Stimulated activated CD8-positive, alpha-beta memory T cell treated with anti-CD3 and anti-CD28 coated beads, Interleukin-4, amount 100 ng/mL, for 1 hour (primary cell): Measurements from ENCODE around the gene CACNG8.

ENCODE experiments used
- DNase-seq, 2 donors: peaks; one replicate each; pipeline ENCODE4 v3.0.0-alpha.2; 2020; ENCODE audit warnings: low read depth in 2 of 2, low spot score in 1 of 2

The CACNG8 gene

GRCh38 chr19:53992211-53992610, 29.5 kb downstream of the CACNG8 start:
- no peak for DNase-seq

DNA sequence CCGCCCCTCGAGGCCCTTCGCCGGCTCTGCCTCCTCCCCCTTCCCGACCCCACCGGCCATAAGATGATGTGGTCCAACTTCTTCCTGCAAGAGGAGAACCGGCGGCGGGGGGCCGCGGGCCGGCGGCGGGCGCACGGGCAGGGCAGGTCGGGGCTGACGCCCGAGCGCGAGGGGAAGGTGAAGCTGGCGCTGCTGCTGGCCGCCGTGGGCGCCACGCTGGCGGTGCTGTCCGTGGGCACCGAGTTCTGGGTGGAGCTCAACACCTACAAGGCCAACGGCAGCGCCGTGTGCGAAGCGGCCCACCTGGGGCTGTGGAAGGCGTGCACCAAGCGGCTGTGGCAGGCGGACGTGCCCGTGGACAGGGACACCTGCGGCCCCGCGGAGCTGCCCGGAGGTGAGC, 30.1 kb downstream of the CACNG8 start:
- DNase-seq, result no peak

DNA sequence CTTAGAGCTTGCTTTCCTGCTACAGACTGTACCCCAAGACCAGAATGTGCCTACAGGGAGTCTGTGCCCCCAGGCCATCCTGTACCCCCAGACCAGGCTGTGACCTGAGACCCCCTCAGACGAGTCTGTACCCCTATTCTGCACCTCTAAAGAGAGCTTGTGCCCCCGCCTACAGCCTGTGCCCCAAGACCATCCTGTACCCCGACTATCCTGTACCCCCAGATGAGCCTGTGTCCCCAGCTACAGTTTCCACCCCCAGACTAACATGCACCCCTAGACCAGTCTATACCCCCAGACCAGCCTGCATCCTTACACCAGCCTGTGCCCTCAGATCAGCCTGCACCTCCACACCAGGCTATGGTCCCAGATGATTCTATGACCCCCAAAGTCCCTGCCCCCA, 30.7 kb downstream of the CACNG8 start:
- no peak for DNase-seq

GRCh38 chr19:53994811-53995210, 32.1 kb downstream of the CACNG8 start:
- no peak for DNase-seq

GRCh38 chr19:53998223-53998622, 35.5 kb downstream of the CACNG8 start:
- no peak for DNase-seq

DNA sequence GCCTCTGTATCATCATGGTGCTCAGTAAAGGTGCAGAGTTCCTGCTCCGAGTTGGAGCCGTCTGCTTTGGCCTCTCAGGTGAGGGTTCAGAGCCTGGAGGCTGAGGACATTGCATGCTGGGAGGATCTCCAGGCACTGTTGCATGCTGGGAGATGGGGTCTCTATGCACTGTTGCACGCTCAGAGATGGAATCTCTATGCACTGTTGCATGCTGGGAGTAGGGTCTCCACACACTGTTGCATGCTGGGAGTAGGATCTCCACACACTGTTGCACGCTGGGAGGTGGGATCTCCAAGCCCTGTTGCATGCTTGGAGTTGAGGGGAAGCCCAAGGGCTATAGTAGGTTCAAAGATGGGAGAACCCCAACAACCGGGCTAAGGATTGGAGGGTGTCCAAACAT, 37.0 kb downstream of the CACNG8 start:
- no peak for DNase-seq

- no peak for DNase-seq
Measured at GRCh38 chr19:54001496-54001895, 38.8 kb downstream of the CACNG8 start.

- no peak for DNase-seq
Measured at GRCh38 chr19:54002495-54003315, 40.0 kb downstream of the CACNG8 start.

DNA sequence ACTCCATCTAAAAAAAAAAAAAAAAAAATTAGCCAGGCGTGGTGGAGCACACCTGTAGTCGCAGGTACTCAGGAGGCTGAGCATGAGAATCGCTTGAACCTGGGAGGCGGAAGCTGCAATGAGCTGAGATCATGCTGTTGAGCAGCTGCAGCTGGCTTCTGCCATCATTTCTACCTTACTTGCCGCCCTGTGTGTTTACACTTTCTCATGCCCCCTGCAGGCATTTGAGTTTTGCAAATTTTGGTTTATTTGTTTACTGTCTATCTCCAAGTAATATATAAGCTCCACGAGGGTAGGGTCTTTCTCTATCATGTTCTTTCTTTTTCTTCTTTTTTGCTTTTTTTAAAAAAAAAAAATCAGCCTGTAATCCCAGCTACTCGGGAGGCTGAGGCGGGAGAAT, 46.7 kb downstream of the CACNG8 start:
- DNase-seq, result no peak

GRCh38 chr19:54010474-54010873, 47.7 kb downstream of the CACNG8 start:
- no peak for DNase-seq

DNA sequence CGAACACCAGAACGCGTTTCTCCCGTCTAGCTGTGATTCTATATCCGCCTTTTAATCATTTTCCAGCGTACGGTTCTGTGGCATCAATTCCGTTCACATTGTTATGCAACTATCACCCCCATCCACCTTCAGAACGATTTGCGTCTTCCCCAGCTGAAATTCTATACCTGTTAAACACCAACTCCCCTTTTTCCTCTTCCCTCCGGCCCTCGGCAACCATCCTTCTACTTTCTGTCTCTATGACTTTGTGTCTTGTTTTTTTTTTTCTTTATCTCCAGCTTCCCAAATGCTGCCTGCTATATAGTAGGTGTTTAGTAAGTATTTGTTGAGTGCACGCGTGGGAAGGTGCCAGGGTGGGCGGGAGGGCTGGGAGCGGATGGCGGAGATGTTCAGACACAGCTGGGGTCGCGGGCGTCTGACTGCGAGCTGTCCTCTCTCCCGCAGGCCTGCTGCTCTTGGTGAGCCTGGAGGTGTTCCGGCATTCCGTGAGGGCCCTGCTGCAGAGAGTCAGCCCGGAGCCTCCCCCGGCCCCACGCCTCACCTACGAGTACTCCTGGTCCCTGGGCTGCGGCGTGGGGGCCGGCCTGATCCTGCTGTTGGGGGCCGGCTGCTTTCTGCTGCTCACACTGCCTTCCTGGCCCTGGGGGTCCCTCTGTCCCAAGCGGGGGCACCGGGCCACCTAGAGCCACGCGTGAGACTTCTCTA, 48.9 kb downstream of the CACNG8 start:
- no peak for DNase-seq

GRCh38 chr19:54013866-54014265, 51.1 kb downstream of the CACNG8 start:
- no peak for DNase-seq

- DNase-seq, result no peak
Measured at GRCh38 chr19:54014920-54015560, 52.3 kb downstream of the CACNG8 start.

DNA sequence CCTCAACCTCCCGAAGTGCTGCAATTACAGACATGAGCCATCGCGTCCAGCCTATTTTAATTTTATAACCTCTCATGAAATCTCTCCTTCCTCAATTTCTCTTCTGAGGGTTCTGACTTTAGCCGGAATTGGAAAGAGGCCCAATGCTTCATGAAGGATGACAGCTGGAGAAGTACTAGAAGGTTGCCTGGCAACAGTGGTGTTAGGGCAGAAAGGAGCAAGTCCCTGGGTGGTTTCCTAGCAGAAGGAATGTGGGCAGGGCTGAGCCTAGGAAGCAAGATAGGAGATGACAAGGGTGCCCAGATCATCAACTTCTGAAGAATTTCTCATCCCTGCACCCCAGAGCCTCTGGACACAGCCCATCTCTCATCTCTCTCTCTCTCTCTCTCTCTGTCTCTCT, 54.5 kb downstream of the CACNG8 start:
- no peak for DNase-seq

- no peak for DNase-seq
Measured at GRCh38 chr19:54021363-54021762, 58.6 kb downstream of the CACNG8 start.

- no peak for DNase-seq
Measured at GRCh38 chr19:54021932-54022331, 59.2 kb downstream of the CACNG8 start.

GRCh38 chr19:54023191-54023590, 60.5 kb downstream of the CACNG8 start:
- no peak for DNase-seq

- DNase-seq, result no peak
Measured at GRCh38 chr19:54024660-54025059, 61.9 kb downstream of the CACNG8 start.

DNA sequence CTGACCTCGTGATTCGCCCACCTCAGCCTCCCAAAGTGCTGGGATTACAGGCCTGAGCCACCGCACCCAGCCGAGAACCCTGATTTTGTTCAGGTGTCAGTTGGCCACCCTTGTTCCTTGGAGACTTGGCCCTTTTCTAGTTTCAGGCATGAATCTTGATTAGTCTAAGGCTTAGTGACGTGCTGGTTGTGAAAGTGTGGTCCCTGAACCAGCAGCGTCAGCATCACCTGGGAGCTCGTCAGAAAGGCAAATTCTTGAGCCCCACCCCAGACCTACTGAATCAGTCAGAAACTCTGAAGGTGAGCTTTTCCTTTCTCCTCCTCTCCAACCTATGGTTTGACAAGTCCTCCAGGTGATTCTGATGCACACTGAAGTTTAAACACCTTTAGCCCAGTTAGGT, 63.9 kb downstream of the CACNG8 start:
- DNase-seq, result no peak

GRCh38 chr19:54029301-54029700, 66.6 kb downstream of the CACNG8 start:
- DNase-seq, result no peak

DNA sequence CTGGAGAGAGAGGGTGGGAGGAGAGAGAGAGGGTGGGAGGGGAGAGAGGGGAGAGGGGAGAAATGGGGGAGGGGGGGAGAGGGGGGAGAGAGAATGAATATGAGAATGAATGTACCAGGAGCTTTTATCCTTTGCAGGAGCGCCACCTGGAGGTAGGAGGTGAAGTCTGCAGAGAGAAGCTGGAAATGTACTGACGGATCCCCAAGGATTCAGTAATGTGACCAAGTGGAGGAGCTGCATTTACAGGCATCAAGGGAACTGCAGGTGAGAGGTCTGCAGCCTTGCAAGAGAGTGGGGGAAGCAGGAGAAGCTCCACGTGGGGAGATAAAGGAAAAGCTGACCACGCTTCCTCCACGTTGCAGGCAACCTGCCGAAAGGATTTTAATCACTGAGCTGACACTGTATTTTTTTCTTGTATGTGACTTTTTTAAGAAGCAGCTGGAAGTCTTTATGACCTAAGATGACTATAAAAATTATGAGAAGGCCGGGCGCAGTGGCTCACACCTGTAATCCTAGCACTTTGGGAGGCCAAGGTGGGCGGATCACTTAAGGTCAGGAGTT, 67.3 kb downstream of the CACNG8 start:
- DNase-seq, result peak; percentile 2 to 15
